GM15510 (cell line): ENCODE data around the gene GORASP1.

Experiments used
- POLR2A ChIP-seq: IDR thresholded peaks from 3 replicates; pipeline ENCODE4 v1.6.1; 2011; ENCODE audit warnings: borderline replicate concordance; ENCODE audit not compliant: insufficient read length; ENCODE audit errors: extremely low read depth

The GORASP1 gene

GRCh38 chr3:39088889-39089288, 18.5 kb downstream of the GORASP1 start:
- TF ChIP-seq POLR2A = no peak

DNA sequence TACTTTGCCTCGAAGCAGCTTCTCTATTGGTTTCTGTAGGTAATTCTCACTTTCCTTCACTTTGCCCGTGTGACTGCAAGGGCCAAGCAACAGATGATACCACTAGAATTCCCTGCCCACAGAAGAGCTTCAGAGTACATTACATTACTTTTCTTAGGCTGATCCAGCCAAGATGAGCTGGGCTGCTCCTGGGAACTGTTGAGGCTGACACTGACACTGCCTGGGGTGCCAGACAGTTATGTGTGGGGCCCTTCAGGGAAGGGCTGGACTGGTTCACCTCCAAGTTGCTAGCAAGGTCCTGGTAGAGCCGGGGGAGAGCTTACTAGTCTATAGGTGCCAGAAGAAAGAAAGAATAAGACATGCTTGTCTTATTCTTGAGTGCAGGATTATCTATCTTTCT, 19.0 kb downstream of the GORASP1 start:
- TF ChIP-seq POLR2A = no peak

- no peak for TF ChIP-seq POLR2A
These were observed 21.3 kb downstream of the GORASP1 start for GRCh38 chr3:39086144-39086543.

GRCh38 chr3:39082666-39083313, 24.6 kb downstream of the GORASP1 start:
- TF ChIP-seq POLR2A = no peak

DNA sequence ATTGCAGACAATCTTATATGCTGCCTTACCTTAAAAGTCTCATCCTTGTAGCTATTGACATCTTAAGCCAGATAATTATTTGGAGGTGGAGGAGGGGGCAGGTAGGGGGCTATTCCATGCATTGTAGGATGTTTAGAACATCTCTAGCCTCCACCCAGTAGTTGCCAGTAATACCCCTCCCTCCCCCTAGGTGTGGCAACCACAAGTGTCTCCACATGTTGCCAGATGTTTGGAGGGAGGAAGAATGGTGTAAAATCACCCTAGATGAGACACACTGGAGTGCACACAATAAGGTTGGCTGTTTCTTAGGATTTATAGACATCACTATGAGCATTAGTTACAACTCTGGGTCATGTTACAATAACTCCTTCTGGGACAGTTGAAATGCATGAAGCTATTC, 27.4 kb downstream of the GORASP1 start:
- no peak for TF ChIP-seq POLR2A

DNA sequence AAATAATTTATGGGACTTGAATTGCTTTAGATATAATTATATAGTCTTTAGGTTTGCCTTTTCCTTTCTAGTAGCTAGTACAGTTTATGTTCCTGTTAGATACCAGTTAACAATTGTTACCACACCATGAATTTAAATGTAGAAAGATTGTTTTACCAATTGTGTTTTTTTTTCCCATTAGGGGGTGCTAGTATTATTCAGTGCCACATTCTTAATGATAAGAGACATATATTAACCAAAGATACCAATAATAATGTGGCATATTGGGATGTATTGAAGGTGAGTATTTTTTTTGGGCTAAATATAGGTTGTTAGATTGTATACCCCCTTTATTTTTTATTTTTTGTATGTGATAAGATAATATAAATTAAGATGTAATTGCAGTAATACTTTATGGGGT, 27.9 kb downstream of the GORASP1 start:
- no peak for TF ChIP-seq POLR2A

- TF ChIP-seq POLR2A = no peak
These were observed 31.5 kb downstream of the GORASP1 start for GRCh38 chr3:39075910-39076309.

- TF ChIP-seq POLR2A = no peak
These were observed 38.9 kb downstream of the GORASP1 start for GRCh38 chr3:39068556-39068955.

DNA sequence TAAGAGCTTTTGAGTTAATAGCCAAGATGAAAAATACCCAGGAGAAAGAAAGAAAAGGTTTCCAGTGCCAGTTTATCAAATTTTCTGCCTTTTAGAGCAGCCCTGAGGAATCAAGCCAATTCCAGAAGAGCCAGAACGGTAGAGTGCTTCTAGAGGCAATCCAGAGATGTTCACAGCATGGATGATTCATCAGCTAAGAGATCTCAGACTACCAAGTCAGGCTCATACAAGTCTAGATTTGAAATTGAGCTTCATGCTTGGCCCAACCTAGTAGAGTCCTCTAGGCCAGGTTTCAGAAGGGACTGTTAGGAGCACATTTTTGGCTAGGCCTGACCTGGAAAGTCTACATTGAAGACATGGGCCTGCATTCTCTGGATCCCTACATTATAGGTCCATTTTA, 40.1 kb downstream of the GORASP1 start:
- TF ChIP-seq POLR2A = no peak

GRCh38 chr3:39065197-39065596, 42.2 kb downstream of the GORASP1 start:
- TF ChIP-seq POLR2A = no peak

DNA sequence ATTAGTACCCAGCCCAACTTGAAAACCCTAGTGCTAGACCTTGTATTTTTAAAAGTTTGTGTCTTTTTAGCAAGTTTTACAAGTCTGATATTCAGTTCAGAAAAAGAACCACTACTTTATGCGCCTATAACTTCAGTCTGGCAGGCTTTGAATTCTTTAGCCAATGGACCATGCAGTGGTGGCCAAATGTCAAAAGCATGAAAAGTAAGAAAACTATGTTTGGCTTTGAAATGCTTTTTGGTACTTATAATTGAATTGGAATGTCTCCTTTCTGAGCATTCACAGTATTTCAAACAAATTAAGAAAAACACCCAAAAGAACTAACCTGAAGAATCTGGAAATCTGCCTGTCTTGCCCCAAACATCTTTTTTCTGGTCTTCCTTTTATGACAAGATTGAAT, 42.8 kb downstream of the GORASP1 start:
- TF ChIP-seq POLR2A = no peak

GRCh38 chr3:39063143-39063542, 44.3 kb downstream of the GORASP1 start:
- TF ChIP-seq POLR2A = no peak

- no peak for TF ChIP-seq POLR2A
These were observed 45.2 kb downstream of the GORASP1 start for GRCh38 chr3:39062180-39062579.

- no peak for TF ChIP-seq POLR2A
These were observed 51.3 kb downstream of the GORASP1 start for GRCh38 chr3:39056151-39056550.

GRCh38 chr3:39053696-39054095, 53.7 kb downstream of the GORASP1 start:
- TF ChIP-seq POLR2A = no peak

DNA sequence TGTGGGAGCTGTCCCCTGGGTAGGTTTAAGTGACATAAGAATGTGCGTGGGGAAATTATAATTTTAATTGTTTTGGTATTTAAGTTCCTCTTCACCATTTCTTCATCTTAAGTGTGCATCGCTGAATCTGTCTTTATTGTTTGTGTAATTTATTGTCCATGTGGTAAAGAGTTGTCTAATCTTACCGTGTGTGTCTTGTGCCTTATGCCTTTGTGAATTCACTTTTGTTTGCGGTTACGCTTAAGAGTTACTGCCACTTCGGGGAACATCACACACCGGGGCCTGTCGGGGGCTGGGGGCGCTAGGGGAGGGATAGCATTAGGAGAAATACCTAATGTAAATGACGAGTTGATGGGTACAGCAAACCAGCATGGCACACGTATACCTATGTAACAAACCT, 54.8 kb downstream of the GORASP1 start:
- no peak for TF ChIP-seq POLR2A
